Measurements from ENCODE around the gene IFT122.
A peak's percentile ranks its signal among the peaks of the same experiment; 100 is the strongest.
"Not testable (repeated sequence)": the region's sequence is repeated elsewhere in the genome, so short reads cannot be mapped to it uniquely, and the experiment has no call there.

The IFT122 gene

GRCh38 chr3:129463716-129464115, 23.7 kb downstream of the IFT122 start:
- no peak overlapping the region for H3K27ac ChIP-seq
- no peak for DNase-seq (ENCODE audit: low read depth, low spot score)

GRCh38 chr3:129467932-129468331, 27.9 kb downstream of the IFT122 start:
- no peak overlapping the region for H3K27ac ChIP-seq
- DNase-seq (ENCODE audit: low read depth, low spot score): no peak

- DNase-seq (ENCODE audit: low read depth, low spot score): no peak
- H3K27ac ChIP-seq: no peak overlapping the region
Observed at GRCh38 chr3:129469026-129469425, 29.0 kb downstream of the IFT122 start.

GRCh38 chr3:129470861-129471260, 30.8 kb downstream of the IFT122 start:
- DNase-seq (ENCODE audit: low read depth, low spot score): no peak
- no peak overlapping the region for H3K27ac ChIP-seq

GRCh38 chr3:129473067-129473768, 33.2 kb downstream of the IFT122 start:
- H3K27ac ChIP-seq: no peak overlapping the region
- DNase-seq (ENCODE audit: low read depth, low spot score): no peak

GRCh38 chr3:129473769-129474152, 33.7 kb downstream of the IFT122 start:
- no peak for DNase-seq (ENCODE audit: low read depth, low spot score)
- H3K27ac ChIP-seq: no peak overlapping the region

GRCh38 chr3:129474984-129475804, 35.2 kb downstream of the IFT122 start:
- no peak overlapping the region for H3K27ac ChIP-seq
- no peak for DNase-seq (ENCODE audit: low read depth, low spot score)

GRCh38 chr3:129475863-129476262, 35.8 kb downstream of the IFT122 start:
- no peak overlapping the region for H3K27ac ChIP-seq
- no peak for DNase-seq (ENCODE audit: low read depth, low spot score)

GRCh38 chr3:129476586-129476985, 36.6 kb downstream of the IFT122 start:
- DNase-seq (ENCODE audit: low read depth, low spot score): no peak
- H3K27ac ChIP-seq: no peak overlapping the region

- not testable (repeated sequence) for DNase-seq (ENCODE audit: low read depth, low spot score)
- peak overlapping the region; percentile 67 for H3K27ac ChIP-seq
Observed at GRCh38 chr3:129481225-129481765, 41.3 kb downstream of the IFT122 start.

GRCh38 chr3:129481766-129482332, 41.8 kb downstream of the IFT122 start:
- peak; percentile 36 for DNase-seq (ENCODE audit: low read depth, low spot score)
- H3K27ac ChIP-seq: peak overlapping the region; percentile 67

- H3K27ac ChIP-seq: peak overlapping the region; percentile 67
- no peak for DNase-seq (ENCODE audit: low read depth, low spot score)
Observed at GRCh38 chr3:129482721-129483120, 42.7 kb downstream of the IFT122 start.

- no peak overlapping the region for H3K27ac ChIP-seq
- DNase-seq (ENCODE audit: low read depth, low spot score): no peak
Observed at GRCh38 chr3:129483870-129484269, 43.8 kb downstream of the IFT122 start.

- H3K27ac ChIP-seq: peak overlapping the region; percentile 48
- DNase-seq (ENCODE audit: low read depth, low spot score): not testable (repeated sequence)
Observed at GRCh38 chr3:129485146-129485545, 45.1 kb downstream of the IFT122 start.

GRCh38 chr3:129485721-129486663, 46.0 kb downstream of the IFT122 start:
- peak overlapping the region; percentile 48 for H3K27ac ChIP-seq
- DNase-seq (ENCODE audit: low read depth, low spot score): peak; percentile 67

GRCh38 chr3:129486664-129487035, 46.6 kb downstream of the IFT122 start:
- DNase-seq (ENCODE audit: low read depth, low spot score): no peak
- peak overlapping the region; percentile 48 for H3K27ac ChIP-seq

GRCh38 chr3:129487183-129487867, 47.3 kb downstream of the IFT122 start:
- no peak for DNase-seq (ENCODE audit: low read depth, low spot score)
- H3K27ac ChIP-seq: no peak overlapping the region

- not testable (repeated sequence) for H3K27ac ChIP-seq; DNase-seq (ENCODE audit: low read depth, low spot score)
Observed at GRCh38 chr3:129487868-129488335, 47.9 kb downstream of the IFT122 start.

- H3K27ac ChIP-seq; DNase-seq (ENCODE audit: low read depth, low spot score): not testable (repeated sequence)
Observed at GRCh38 chr3:129489258-129489657, 49.2 kb downstream of the IFT122 start.

Measured in epithelial cell of prostate (primary cell).